AG04449 (cell line): ENCODE data around the gene CRYBB1.

Source experiments
- CTCF ChIA-PET: fragments of 350-600 bp; formaldehyde crosslinking; extraction: SDS; loops from one replicate; lab custom pipeline; 2021; ENCODE audit warnings: antibody characterized with exemption; lab: Yijun Ruan, JAX
- POLR2A ChIA-PET: fragments of 400-600, 350-600 bp; formaldehyde crosslinking; extraction: SDS; loops from one replicate; lab custom pipeline; 2020; ENCODE audit warnings: antibody characterized with exemption, inconsistent platforms; lab: Yijun Ruan, JAX
- DNase-seq: peaks from one replicate; pipeline ENCODE4 v3.0.0-alpha.2; 2010; ENCODE audit warnings: low read depth, low spot score
- H3K4me3 ChIP-seq: 2 replicates; pipeline ENCODE4 v1.5.1; 2011; ENCODE audit warnings: low read depth, mild to moderate bottlenecking, control low read depth, low read length
- TF ChIP-seq, protein P1 (sequence below): IDR thresholded peaks from one replicate; pipeline ENCODE4 v1.5.1; 2011; ENCODE audit warnings: mild to moderate bottlenecking, moderate library complexity, low read length, control low read depth, inconsistent platforms; ENCODE audit not compliant: insufficient read depth; ENCODE audit errors: missing control alignments

Gene CRYBB1

DNA sequence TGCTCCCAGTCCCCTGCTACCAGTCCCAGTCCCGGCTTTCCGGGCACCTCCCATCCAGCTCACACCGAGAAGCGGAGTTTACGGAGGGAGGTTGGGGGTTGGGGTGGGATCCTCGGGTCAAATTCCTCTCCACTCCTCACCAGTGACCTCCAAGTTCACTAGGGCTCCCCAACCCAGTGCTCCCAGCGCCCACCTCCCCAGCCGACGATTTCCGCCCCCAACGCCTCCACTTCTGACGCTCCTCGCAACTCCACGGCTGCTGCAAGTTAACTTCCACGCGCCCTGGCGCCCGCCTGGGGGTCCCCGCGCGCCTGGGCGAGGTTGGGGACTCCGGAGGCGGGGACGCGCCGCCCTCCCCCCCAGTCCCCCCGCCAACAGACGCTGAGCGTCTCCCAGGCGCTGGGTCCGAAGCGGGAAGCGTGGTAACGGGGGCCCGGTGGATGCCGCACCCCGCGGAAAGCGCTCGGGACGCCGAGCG is 28.4 kb downstream of the CRYBB1 start:
- CTCF ChIA-PET, result interaction anchor here (1.5 kb wide), 1 partner anchor 105 kb away, joined by 3 read pairs; no protein-coding TSS in a partner anchor
- POLR2A ChIA-PET, result interaction anchor here (0.7 kb wide), 1 partner anchor 106 kb away, joined by 4 read pairs; the partner anchor contains the start of genes HPS4 and SRRD
- TF ChIP-seq, protein P1, sequence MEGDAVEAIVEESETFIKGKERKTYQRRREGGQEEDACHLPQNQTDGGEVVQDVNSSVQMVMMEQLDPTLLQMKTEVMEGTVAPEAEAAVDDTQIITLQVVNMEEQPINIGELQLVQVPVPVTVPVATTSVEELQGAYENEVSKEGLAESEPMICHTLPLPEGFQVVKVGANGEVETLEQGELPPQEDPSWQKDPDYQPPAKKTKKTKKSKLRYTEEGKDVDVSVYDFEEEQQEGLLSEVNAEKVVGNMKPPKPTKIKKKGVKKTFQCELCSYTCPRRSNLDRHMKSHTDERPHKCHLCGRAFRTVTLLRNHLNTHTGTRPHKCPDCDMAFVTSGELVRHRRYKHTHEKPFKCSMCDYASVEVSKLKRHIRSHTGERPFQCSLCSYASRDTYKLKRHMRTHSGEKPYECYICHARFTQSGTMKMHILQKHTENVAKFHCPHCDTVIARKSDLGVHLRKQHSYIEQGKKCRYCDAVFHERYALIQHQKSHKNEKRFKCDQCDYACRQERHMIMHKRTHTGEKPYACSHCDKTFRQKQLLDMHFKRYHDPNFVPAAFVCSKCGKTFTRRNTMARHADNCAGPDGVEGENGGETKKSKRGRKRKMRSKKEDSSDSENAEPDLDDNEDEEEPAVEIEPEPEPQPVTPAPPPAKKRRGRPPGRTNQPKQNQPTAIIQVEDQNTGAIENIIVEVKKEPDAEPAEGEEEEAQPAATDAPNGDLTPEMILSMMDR, result no peak
- H3K4me3 ChIP-seq, result peak overlapping the region; percentile 75
- no peak for DNase-seq

DNA sequence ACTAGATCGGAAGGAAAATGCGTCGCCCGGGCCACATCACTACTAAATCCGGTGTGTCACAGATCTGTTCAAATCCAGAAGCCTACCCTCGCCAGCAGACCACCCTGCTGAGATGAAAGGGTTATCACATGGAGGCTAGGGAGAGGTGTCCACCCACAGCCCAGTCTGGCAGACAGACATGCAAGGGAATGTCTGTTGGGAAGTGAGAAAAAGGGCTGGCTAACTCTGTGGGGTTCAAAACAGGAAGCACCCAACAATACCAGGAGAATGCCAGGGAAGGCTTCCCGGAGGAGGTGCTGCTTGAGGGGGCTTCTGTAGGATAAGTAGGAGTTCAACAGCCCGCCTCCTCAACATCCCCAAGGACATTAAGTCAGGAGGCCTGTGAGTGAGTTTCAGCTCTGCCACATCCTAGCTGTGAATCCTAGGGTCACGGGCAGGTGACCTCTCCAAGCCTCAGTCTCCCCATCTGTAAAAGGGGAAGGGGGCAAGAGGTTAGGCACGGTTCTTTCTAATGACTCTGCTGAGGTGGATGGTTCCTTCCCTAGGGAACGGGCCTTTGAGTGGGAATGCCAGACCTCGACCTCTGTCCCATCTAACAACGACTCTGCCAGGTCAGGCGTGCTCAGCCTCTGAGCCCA is 29.0 kb downstream of the CRYBB1 start:
- peak overlapping the region; percentile 75 for H3K4me3 ChIP-seq
- TF ChIP-seq, protein P1, result no peak
- POLR2A ChIA-PET, result interaction anchor here (0.7 kb wide), 1 partner anchor 105 kb away, joined by 4 read pairs; the partner anchor contains the start of genes HPS4 and SRRD
- DNase-seq, result no peak
- CTCF ChIA-PET, result interaction anchor here (1.5 kb wide), 1 partner anchor 104 kb away, joined by 3 read pairs; no protein-coding TSS in a partner anchor

DNA sequence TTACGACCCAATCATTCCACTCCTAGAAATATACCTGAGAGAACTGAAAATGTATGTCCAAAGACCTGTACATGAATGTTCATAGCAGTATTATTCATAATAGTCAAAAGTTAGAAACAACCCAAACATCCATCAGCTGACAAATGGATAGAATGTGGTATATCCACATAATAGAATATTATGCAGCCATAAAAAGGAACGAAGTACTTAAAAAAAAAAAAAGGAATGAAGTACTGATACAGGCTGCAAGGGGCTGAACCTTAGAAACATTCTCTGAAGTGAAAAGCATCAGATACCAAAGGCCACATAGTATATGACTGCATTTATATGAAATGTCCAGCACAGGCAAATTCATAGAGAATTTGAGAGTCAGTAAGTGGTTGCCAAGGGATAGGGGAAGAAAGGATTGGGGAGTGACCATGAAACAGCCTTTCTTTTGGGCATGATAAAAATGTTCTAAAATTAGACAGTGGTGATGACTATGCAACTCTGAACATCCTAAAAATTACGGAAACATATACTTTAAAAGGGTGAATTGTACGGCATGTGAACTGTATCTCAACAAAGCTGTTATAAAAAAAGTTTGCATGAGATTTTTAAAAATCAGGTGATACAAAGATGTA is 29.7 kb downstream of the CRYBB1 start:
- no peak for DNase-seq
- no peak overlapping the region for H3K4me3 ChIP-seq
- CTCF ChIA-PET, result no interaction called here
- POLR2A ChIA-PET, result interaction anchor here (0.7 kb wide), 1 partner anchor 123 kb away, joined by 3 read pairs; no protein-coding TSS in a partner anchor
- TF ChIP-seq, protein P1, result no peak

DNA sequence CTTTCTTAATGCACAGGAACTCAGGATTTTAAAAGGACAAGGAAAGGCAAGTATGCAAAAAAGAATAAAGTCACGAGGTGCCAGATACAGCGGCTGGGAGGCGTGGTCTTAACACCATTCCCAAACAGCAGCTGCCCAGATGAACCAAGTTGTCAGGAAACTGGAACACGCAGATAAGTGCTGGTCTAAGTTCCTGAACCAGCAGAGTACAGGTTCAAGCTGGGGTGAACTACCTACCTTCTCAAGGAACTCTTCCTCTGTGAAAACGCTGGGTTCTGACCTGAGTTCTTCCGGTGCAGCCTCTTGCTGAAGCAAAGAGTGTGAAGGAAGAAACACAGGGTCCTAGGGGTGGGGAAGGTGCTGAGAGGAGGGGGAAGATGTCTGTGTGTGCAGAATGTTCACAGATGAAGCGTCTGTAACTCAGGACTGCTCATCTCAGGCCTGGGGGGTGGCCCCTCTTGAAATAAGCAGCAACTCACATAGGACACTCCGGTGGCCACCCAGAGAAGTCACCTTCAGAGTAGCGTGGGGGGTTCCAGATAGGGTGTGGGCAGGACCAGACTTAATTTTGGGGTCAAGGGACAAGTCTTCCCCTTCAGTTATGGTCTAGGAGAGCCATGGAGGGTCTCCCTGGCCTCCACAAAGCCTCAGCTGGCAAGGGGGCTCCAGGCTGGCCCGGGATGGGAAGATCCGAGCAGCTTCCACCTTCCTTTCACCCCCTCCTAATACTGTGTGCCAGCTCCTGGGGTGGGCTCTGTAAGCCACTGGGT is 31.1 kb downstream of the CRYBB1 start:
- CTCF ChIA-PET, result no interaction called here
- DNase-seq, result no peak

DNA sequence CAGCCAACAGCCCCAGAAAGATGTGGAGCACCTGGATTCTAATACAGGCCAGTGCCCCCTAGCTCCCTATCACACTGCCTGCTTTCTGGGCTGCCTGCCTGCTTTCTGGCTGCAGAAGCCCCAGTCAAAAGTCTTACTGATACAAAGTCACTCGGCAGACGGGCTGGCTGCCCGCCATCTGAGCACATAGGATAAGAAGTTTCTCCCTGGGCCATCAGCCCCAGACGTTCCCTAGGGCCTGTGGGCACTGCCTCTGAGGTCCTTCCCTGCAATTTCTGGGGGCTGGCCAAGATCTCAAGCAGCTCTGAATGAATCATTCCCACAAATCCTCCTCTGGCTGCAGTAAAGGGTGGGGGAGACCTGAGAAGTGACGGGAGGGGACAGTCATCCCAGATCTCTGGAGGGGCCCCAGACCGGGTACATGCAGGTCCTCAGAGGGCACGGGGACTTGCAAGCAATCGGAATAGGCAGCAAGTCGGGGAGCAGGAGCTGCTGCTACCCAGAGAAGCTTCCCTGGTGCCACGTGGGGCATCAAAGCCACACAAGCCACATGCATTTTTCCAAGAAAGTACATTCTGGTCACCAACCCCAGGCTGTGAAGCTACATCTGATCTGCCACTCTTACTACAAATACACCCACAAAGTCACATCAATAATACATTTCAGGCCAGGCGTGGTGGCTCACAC is 32.6 kb downstream of the CRYBB1 start:
- DNase-seq, result peak; percentile 59
- CTCF ChIA-PET, result interaction anchor here (0.7 to 1.7 kb wide), 7 partner anchors 9 to 124 kb away, joined by 3 to 6 read pairs (median 4); partner anchors contain the start of genes HPS4 and SRRD
- POLR2A ChIA-PET, result interaction anchor here (0.6 kb wide), 1 partner anchor 21 kb away, joined by 6 read pairs; no protein-coding TSS in a partner anchor
- TF ChIP-seq, protein P1, result no peak
- no peak overlapping the region for H3K4me3 ChIP-seq

More for the DNA sequence above, 31.1 kb downstream of the CRYBB1 start:
- POLR2A ChIA-PET, result no interaction called here
- no peak overlapping the region for H3K4me3 ChIP-seq
- TF ChIP-seq, protein P1, result no peak
